Measurements from ENCODE around the gene KLHL40.
"Not testable (repeated sequence)": the region's sequence is repeated elsewhere in the genome, so short reads cannot be mapped to it uniquely, and the experiment has no call there.

Gene KLHL40

GRCh38 chr3:42705962-42706585, 20.7 kb downstream of the KLHL40 start:
- no peak for DNase-seq

GRCh38 chr3:42706721-42707619, 21.6 kb downstream of the KLHL40 start:
- DNase-seq = no peak

DNA sequence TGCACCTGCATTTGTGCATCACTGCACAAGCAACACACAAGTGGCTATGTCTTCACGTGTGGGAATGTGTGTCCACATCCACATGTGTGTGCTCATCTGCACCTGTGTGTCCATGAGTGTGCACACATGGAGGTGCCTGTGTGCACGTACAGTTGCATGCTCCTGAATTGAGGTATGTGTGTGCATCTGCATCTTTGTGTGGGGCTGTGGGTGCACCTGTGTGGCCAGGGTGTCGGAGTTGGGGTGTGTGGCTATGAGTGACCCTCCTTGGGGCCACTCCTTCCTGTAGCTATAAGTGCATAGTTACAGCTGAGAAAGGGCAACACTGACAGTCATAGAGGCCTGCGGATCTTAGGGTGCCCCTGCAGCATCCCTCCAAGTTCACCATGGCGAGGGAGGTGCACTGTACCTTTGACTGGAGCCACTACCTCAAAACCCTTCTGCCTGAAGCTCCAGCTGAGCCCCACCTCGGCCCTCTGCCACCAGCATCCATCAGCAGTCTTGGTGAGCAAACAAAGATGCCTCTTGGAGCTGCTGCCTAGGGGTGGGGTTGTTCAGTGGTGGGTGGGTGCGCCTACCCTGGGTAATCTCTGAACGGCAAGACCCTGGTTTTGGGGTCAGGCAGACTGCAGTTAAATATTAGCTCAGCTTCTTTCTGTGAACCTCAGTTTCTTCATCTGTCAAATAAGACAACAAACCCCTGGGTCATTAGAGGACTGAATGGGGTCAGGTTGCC, 22.5 kb downstream of the KLHL40 start:
- no peak for DNase-seq

GRCh38 chr3:42708611-42709151, 23.3 kb downstream of the KLHL40 start:
- DNase-seq = no peak

DNA sequence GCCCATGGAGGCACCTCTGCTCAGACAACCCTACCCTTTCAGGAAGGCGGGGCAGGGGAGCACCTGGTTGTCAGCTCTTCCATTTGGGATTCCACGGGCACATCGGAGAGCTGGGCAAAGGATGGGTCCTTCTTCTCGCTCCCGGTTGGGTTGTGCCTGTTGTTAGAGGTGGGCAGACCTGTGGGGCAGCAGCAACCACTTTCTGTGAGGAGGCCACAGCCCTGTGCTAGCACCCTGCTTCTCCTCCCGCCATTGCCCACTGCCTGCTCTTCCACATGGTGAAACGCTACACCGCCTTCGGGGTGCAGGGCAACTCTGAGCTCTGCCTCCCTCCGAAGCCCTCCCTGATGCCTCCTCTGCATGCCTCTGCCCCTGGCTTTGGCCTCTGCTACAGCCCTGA, 24.3 kb downstream of the KLHL40 start:
- no peak for DNase-seq

DNA sequence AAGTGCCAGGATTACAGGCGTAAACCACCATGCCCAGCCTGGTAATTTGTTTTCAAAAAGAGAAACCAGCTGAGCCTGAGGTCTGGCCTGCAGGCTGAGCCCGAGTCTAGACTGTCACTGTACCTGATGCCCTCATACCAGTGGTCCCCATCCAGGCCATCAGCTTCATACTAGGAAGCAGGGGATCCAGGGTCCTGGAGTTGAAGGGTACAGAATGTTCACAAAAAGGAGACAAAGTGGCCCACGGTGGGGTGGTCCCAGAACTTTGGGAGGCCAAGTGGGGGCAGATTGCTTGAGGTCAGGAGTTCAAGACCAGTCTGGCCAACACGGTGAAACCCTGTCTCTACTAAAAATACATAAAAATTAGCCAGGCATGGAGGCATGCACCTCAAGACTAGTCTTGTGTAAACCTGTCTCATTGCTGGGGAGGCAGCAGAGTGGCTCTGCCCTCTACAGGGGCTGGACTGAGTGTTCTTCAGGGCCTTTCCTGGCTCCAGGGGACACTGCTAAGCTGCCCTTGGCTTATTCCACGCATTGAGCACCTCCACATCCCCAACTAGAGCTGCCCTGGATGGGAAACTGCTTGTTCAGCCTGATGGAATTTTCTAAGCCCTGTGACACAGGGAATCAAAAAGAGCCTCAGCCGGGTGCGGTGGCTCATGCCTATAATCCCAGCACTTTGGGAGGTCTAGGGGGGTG, 25.1 kb downstream of the KLHL40 start:
- no peak for DNase-seq

DNA sequence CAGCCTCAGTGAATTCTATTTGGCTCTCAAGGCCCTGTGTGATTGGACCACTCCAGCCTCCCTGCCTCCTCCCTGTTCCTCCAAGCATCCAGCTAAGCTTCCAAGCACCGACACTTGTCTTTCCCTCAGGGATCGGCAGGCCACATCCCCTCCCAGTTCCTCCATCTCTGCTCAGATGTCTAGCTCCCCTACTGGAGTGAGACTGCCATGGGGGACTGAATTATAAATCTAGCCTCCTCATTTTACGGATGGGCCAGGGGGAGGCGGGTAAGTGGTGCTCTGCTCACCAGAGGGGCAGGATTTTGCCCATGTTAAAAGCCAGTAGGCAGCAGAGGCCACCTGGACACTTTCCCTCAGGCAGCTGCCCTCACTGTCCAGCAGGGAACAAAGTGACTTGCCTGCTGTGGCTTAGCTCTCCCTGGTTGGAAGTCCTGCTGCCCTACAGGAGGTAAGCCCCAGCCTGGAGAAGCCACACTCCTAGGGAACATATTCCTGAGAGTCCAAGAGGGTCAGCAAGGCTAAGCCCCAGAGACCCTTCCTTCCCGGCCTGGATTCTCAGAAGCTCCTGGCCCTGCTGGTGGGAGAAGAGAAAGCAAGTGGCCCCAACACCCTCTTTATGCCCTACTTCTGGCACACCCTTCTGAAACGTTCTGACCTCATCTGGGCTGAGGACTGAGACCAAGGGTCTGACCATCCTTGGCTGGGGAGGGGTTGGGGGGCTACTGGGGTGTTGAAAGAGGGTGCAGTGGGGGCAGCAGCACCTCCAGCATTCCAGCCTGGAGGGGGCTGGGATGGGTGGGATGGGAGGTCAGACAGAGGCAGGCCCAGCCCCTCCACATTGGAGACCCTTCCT, 26.4 kb downstream of the KLHL40 start:
- DNase-seq = no peak

- DNase-seq = no peak
Measured at GRCh38 chr3:42712344-42712648, 27.0 kb downstream of the KLHL40 start.

GRCh38 chr3:42712688-42713372, 27.5 kb downstream of the KLHL40 start:
- no peak for DNase-seq

GRCh38 chr3:42713747-42714146, 28.4 kb downstream of the KLHL40 start:
- no peak for DNase-seq

DNA sequence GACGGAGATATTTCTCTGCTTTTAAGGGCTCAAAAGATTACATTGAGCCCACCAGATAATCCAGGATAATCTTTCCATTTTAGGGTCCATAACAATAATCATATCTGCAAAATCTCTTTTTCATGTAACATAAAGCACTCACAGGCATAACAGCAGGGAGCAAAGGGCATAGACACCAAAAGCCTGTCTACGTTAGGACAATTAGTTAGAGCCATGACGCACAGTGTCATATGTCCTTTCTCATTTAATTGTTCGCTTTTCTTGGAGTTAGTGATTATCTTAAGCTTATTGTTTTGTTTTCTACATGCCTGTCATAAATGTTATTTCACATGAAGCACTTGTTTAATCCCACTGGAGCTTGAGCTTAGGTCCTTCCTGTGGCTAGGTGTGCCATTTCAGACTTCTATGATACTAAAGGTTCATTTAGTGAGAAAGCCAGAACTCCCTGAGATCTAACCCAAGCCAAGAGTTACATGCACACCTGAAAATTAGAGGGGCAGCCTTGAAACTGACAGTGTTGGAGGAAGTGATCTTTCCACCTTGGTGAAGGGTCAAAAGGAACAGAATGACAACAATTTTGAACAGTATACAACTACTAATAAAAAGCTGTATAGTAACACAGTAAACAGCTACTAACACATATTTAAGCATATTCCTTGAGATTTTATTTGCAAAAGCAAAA, 29.0 kb downstream of the KLHL40 start:
- no peak for DNase-seq

GRCh38 chr3:42717306-42717705, 32.0 kb downstream of the KLHL40 start:
- DNase-seq = no peak

- DNase-seq = no peak
Measured at GRCh38 chr3:42718338-42718737, 33.0 kb downstream of the KLHL40 start.

DNA sequence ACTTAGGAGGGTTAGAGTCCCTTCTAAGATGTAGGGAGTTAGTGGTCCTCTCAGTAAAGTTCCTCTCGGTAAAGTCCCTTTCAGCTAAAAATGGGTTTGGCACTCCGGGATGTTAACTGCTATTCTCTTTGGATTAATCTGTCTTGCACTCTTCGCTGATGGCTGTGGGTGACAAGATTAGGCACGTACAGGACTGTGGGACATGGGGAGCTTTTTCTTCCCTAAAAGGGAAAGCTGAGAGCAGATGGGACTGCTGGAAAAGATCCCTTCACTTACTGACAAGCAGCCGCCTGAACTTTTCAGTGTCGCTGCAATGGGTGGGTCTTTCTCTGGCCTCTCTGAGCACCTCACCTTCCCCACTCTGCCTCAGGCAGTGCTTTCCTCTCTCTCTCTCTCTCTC, 33.7 kb downstream of the KLHL40 start:
- no peak for DNase-seq

DNA sequence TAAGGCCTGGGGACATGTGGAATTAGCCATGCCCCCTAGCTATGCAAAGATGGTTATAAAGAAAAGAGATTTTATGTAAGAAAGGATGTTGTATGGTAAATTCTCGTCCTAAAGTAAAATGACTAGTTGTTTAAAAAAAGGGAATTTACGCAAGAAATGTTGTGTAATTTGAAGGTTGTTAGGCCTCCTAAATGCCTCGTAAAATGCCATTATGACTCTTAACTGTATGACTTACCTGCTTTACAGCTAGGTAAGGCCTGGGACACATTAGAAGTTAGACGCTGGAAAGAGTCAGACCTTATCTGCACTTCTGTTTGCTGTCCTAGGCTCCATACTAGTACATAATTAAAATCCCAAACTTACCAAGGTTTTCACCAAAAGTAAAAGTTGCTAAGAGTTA, 34.8 kb downstream of the KLHL40 start:
- DNase-seq = no peak

DNA sequence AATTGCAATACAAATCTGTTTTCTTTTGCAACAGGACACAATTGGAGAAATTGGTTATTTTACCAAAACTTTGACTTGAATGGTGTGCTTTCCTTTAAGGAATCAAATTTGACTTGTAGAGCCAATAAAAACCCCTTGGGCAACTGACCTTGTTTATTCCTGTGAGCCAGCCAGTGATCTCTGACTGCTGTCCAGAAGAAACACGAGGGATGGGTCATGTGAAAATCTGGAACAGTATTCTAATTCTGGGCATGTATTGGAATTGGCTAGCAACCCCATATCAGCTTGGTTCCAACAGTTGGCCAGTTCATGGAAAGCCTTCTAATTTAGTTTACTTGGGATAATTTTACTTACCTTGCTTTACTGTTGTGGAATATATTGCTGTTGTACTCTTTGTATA, 36.4 kb downstream of the KLHL40 start:
- DNase-seq = no peak

DNA sequence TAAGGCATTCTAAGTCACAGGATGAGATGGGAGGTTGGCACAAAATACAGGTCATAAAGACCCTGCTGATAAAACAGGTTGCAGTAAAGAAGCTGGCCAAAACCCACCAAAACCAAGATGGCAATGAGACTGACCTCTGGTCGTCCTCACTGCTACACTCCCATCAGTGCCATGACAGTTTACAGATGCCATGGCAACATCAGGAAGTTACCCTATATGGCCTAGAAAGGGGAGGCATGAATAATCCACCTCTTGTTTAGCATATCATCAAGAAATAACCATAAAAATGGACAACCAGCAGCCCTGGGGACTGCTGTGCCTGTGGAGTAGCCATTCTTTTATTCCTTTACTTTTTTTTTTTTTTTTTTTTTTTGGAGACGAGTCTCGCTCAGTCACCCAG, 37.1 kb downstream of the KLHL40 start:
- DNase-seq = not testable (repeated sequence)

DNA sequence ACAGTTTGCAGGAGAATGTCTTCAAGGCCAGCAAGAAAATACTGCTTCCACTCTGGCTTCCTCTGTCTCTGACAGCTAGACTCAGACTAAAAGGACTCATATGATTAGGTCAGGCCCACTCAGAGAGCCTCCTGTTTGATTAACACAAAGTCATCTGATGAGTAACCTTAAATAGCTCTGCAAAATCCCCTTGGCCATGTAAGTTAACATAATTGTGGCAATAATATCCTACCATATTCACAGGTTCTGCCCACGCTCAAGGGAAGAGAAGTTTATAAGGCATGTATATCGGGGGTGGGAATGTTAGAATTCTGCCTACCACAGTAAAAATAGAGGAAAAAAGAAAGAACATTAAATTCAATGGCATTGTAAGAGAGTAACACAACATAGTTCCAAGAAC, 37.9 kb downstream of the KLHL40 start:
- DNase-seq = no peak

DNA sequence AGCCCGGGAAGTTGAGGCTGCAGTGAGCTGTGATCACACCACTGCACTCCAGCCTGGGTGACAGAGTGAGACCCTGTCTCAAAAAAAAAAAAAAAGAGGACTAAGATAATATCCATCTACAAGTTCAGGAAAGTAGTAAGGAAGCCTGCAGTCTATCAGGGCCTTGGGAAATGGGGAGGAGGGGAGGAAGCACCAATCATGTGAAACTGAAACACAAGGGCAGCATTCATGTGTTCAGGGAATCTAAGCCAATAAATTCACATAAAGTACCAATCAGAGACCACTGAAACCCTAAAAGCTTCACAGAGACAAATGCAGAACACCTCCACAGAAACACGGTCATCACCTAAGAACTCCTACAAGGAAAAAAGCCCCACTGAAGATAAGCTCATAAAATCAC, 40.1 kb downstream of the KLHL40 start:
- DNase-seq = no peak

- DNase-seq = no peak
Measured at GRCh38 chr3:42728056-42728455, 42.7 kb downstream of the KLHL40 start.
